Measurements from ENCODE around the gene ATP2C2.

- no peak for TF ChIP-seq CTCF (IDR thresholded peaks at IDR 0.05 in 2 of 3, conservative IDR thresholded peaks at IDR 0.05 in 1 of 3; ENCODE audit: borderline replicate concordance in 1 of 3, insufficient read depth in 1 of 3, low read depth in 2 of 3, low read length in 2 of 3)
- no peak for TF ChIP-seq POLR2A (IDR thresholded peaks at IDR 0.05; ENCODE audit: borderline replicate concordance, extremely low read depth, insufficient read depth, insufficient read length)
- TF ChIP-seq JUND (IDR thresholded peaks at IDR 0.05), result no peak
- TF ChIP-seq ZNF274 (IDR thresholded peaks at IDR 0.05; ENCODE audit: low read depth, low read length), result no peak
- TF ChIP-seq EZH2phosphoT487 (IDR thresholded peaks at IDR 0.05; ENCODE audit: borderline replicate concordance), result no peak
- TF ChIP-seq POLR2AphosphoS5 (IDR thresholded peaks at IDR 0.05; ENCODE audit: low read depth, low read length), result no peak
- TF ChIP-seq SRF (IDR thresholded peaks at IDR 0.05; ENCODE audit: low read depth), result no peak
- TF ChIP-seq SP1 (IDR thresholded peaks at IDR 0.05; ENCODE audit: low read depth), result no peak
- TF ChIP-seq EGR1 (IDR thresholded peaks at IDR 0.05; ENCODE audit: low read depth), result no peak
- no peak for TF ChIP-seq EZH2 (IDR thresholded peaks at IDR 0.05)
- TF ChIP-seq RAD21 (IDR thresholded peaks at IDR 0.05; ENCODE audit: low read depth), result no peak
- no peak for TF ChIP-seq TCF7L2 (IDR thresholded peaks at IDR 0.05; ENCODE audit: borderline replicate concordance, extremely low read depth, insufficient read depth, insufficient read length)
Observed at GRCh38 chr16:84412262-84412661, 43.9 kb downstream of the ATP2C2 start.

Measured in HCT116 (cell line).